ENCODE data around the gene POLD3. TPM values are rescaled to one million over a fixed set of nuclear protein-coding genes. Genes with fewer than 3 reads are reported as not detected.

The POLD3 gene
- 10 to 100 TPM in 5 of 6 donors, 1 to 10 TPM in 1; 9.4 to 16.7 (median 14.5) TPM for polyA plus RNA-seq (ENCODE audit: low read depth in 6 of 6)

- peaks cover 0 to 13% of the 10 kb centered on the region in 2 donors for H3K36me3 Mint-ChIP-seq
- H3K27ac Mint-ChIP-seq = peak within 1 kb of the TSS; percentile 91 to 98 (median 96)
- ATAC-seq (ENCODE audit: low read depth in 2 of 2) (peak; percentile 94 to 95), DNase-seq (peak; percentile 89)
- H3K27me3 Mint-ChIP-seq = peaks cover 0 to 15% (median 0%) of the 10 kb centered on the region in 3 donors
- peak within 1 kb of the TSS; percentile 91 to 99 (median 98) for H3K4me3 Mint-ChIP-seq
- no peaks in the 10 kb centered on the region for H3K9me3 Mint-ChIP-seq
- H3K4me1 Mint-ChIP-seq = peaks cover 20 to 27% (median 24%) of the 10 kb centered on the region in 3 donors
These were observed at the start of gene POLD3 for GRCh38 chr11:74592441-74593362. Gene POLD3, plus strand, starts transcription at chr11:74592582. Its CDS starts 77 bp downstream, at chr11:74592659.

- H3K27ac Mint-ChIP-seq = peak overlapping the region in 1 of 6 donors; percentile 34
- H3K27me3 Mint-ChIP-seq = peaks cover 0 to 19% (median 16%) of the 10 kb centered on the region in 3 donors
- DNase-seq (no peak), ATAC-seq (ENCODE audit: low read depth in 2 of 2) (no peak)
- peaks cover 0 to 3% of the 10 kb centered on the region in 2 donors for H3K36me3 Mint-ChIP-seq
- no peaks in the 10 kb centered on the region for H3K4me1 Mint-ChIP-seq
- H3K4me3 Mint-ChIP-seq = no peak overlapping the region
- peaks cover 4 to 55% (median 22%) of the 10 kb centered on the region in 7 donors for H3K9me3 Mint-ChIP-seq
These were observed 48.4 kb upstream of the POLD3 start for GRCh38 chr11:74543991-74544390.

GRCh38 chr11:74546752-74547151, 45.6 kb upstream of the POLD3 start:
- no peak for ATAC-seq (ENCODE audit: low read depth in 2 of 2)
- Mint-ChIP-seq H3K27me3 (peaks cover 0 to 9% (median 8%) of the 10 kb centered on the region in 3 donors), H3K36me3 (no peaks in the 10 kb centered on the region), H3K9me3 (peaks cover 4 to 40% (median 20%) of the 10 kb centered on the region in 7 donors), H3K4me1 (no peaks in the 10 kb centered on the region), H3K4me3 (no peak overlapping the region), H3K27ac (no peak overlapping the region)
- no peak for DNase-seq

- H3K4me1 Mint-ChIP-seq = no peaks in the 10 kb centered on the region
- H3K4me3 Mint-ChIP-seq = no peak overlapping the region
- peaks cover 0 to 19% (median 15%) of the 10 kb centered on the region in 3 donors for H3K27me3 Mint-ChIP-seq
- DNase-seq = no peak
- H3K27ac Mint-ChIP-seq = no peak overlapping the region
- peaks cover 0 to 4% (median 0%) of the 10 kb centered on the region in 7 donors for H3K9me3 Mint-ChIP-seq
- H3K36me3 Mint-ChIP-seq = no peaks in the 10 kb centered on the region
- ATAC-seq (ENCODE audit: low read depth in 2 of 2) = no peak
These were observed 41.2 kb upstream of the POLD3 start for GRCh38 chr11:74550991-74551753.

- ATAC-seq (ENCODE audit: low read depth in 2 of 2) (no peak), DNase-seq (no peak)
- Mint-ChIP-seq H3K27me3 (peaks cover 0 to 19% (median 15%) of the 10 kb centered on the region in 3 donors), H3K4me3 (no peak overlapping the region), H3K36me3 (no peaks in the 10 kb centered on the region), H3K9me3 (peaks cover 0 to 6% (median 0%) of the 10 kb centered on the region in 7 donors), H3K27ac (no peak overlapping the region), H3K4me1 (no peaks in the 10 kb centered on the region)
These were observed 40.6 kb upstream of the POLD3 start for GRCh38 chr11:74551754-74552145.

GRCh38 chr11:74557526-74557925, 34.9 kb upstream of the POLD3 start:
- Mint-ChIP-seq H3K27ac (peak overlapping the region in 1 of 6 donors; percentile 61), H3K36me3 (peaks cover 0 to 9% of the 10 kb centered on the region in 2 donors), H3K4me1 (no peaks in the 10 kb centered on the region), H3K4me3 (no peak overlapping the region), H3K27me3 (peaks cover 0 to 21% (median 7%) of the 10 kb centered on the region in 3 donors), H3K9me3 (peaks cover 0 to 25% (median 16%) of the 10 kb centered on the region in 7 donors)
- DNase-seq (no peak), ATAC-seq (ENCODE audit: low read depth in 2 of 2) (no peak)

- peak overlapping the region in 1 of 6 donors; percentile 65 for H3K27ac Mint-ChIP-seq
- H3K9me3 Mint-ChIP-seq = peaks cover 0 to 25% (median 16%) of the 10 kb centered on the region in 7 donors
- H3K4me1 Mint-ChIP-seq = no peaks in the 10 kb centered on the region
- H3K4me3 Mint-ChIP-seq = no peak overlapping the region
- ATAC-seq (ENCODE audit: low read depth in 2 of 2) = no peak
- H3K36me3 Mint-ChIP-seq = peaks cover 0 to 9% of the 10 kb centered on the region in 2 donors
- peaks cover under 1 to 14% (median 13%) of the 10 kb centered on the region in 3 donors for H3K27me3 Mint-ChIP-seq
- no peak for DNase-seq
These were observed 33.1 kb upstream of the POLD3 start for GRCh38 chr11:74559110-74559933.

- H3K27ac Mint-ChIP-seq = no peak overlapping the region
These were observed 32.5 kb upstream of the POLD3 start for GRCh38 chr11:74559934-74560309.

GRCh38 chr11:74566146-74566960, 26.0 kb upstream of the POLD3 start:
- Mint-ChIP-seq H3K36me3 (peaks cover 0 to 9% of the 10 kb centered on the region in 2 donors), H3K4me3 (no peak overlapping the region), H3K27me3 (peaks cover 12 to 13% (median 12%) of the 10 kb centered on the region in 3 donors), H3K27ac (peak overlapping the region in 1 of 6 donors; percentile 24), H3K9me3 (peaks cover 0 to 9% (median 8%) of the 10 kb centered on the region in 7 donors), H3K4me1 (no peaks in the 10 kb centered on the region)
- no peak for DNase-seq
- ATAC-seq (ENCODE audit: low read depth in 2 of 2) = no peak

More at GRCh38 chr11:74559934-74560309, 32.5 kb upstream of the POLD3 start:
- Mint-ChIP-seq H3K4me1 (no peaks in the 10 kb centered on the region), H3K4me3 (no peak overlapping the region), H3K36me3 (peaks cover 0 to 9% of the 10 kb centered on the region in 2 donors), H3K27me3 (peaks cover 6 to 12% (median 11%) of the 10 kb centered on the region in 3 donors), H3K9me3 (peaks cover 0 to 25% (median 16%) of the 10 kb centered on the region in 7 donors)
- ATAC-seq (ENCODE audit: low read depth in 2 of 2) = no peak
- no peak for DNase-seq

- ATAC-seq (ENCODE audit: low read depth in 2 of 2) = no peak
- Mint-ChIP-seq H3K4me3 (no peak overlapping the region), H3K27ac (no peak overlapping the region), H3K4me1 (no peaks in the 10 kb centered on the region), H3K27me3 (peaks cover 5 to 18% (median 13%) of the 10 kb centered on the region in 3 donors), H3K9me3 (no peaks in the 10 kb centered on the region), H3K36me3 (no peaks in the 10 kb centered on the region)
- DNase-seq = no peak
These were observed 24.4 kb upstream of the POLD3 start for GRCh38 chr11:74568028-74568427.

- DNase-seq = no peak
- no peaks in the 10 kb centered on the region for H3K9me3 Mint-ChIP-seq
- H3K27me3 Mint-ChIP-seq = peaks cover 8 to 14% (median 9%) of the 10 kb centered on the region in 3 donors
- no peaks in the 10 kb centered on the region for H3K36me3 Mint-ChIP-seq
- H3K4me3 Mint-ChIP-seq = no peak overlapping the region
- H3K27ac Mint-ChIP-seq = peak overlapping the region in 2 of 6 donors; percentile 37 to 57
- ATAC-seq (ENCODE audit: low read depth in 2 of 2) = no peak
- H3K4me1 Mint-ChIP-seq = no peaks in the 10 kb centered on the region
These were observed 21.9 kb upstream of the POLD3 start for GRCh38 chr11:74570266-74571061.
